Naive B cell (primary cell): ENCODE data around the gene GORASP1. TPM values are rescaled to one million over a fixed set of nuclear protein-coding genes. Genes with fewer than 3 reads are reported as not detected.
"Not testable (repeated sequence)": the region's sequence is repeated elsewhere in the genome, so short reads cannot be mapped to it uniquely, and the experiment has no call there.

Source experiments
- ATAC-seq, 2 donors: fragments of 150-1000 bp; cut with Tn5 transposase; 2 replicates each; pipeline ENCODE4 v1.10.0; 2021; ENCODE audit warnings: low read depth in 2 of 2, mild to moderate bottlenecking in 2 of 2, moderate library complexity in 2 of 2
- DNase-seq: peaks from one replicate; pipeline ENCODE4 v3.0.0; 2022
- H3K27ac Mint-ChIP-seq, 6 donors: one replicate each; pipeline ENCODE4 v1.8.0; 2020 to 2022; ENCODE audit warnings: mild to moderate bottlenecking in 6 of 6, mixed read lengths in 6 of 6, moderate library complexity in 5 of 6, inconsistent platforms in 2 of 6
- H3K27me3 Mint-ChIP-seq, 3 donors: one replicate each; pipeline ENCODE4 v1.8.0; 2021 to 2022; ENCODE audit warnings: mixed read lengths in 3 of 3, mild to moderate bottlenecking in 1 of 3
- H3K36me3 Mint-ChIP-seq, 2 donors: one replicate each; pipeline ENCODE4 v1.8.0; 2020 to 2022; ENCODE audit warnings: mixed read lengths in 2 of 2, inconsistent platforms in 1 of 2, mild to moderate bottlenecking in 1 of 2
- H3K4me1 Mint-ChIP-seq, 3 donors: one replicate each; pipeline ENCODE4 v1.8.0; 2020 to 2022; ENCODE audit warnings: mixed read lengths in 3 of 3, inconsistent platforms in 1 of 3, mild to moderate bottlenecking in 1 of 3, moderate library complexity in 1 of 3
- H3K4me3 Mint-ChIP-seq, 8 donors: one replicate each; pipeline ENCODE4 v1.8.0; 2020 to 2022; ENCODE audit warnings: mild to moderate bottlenecking in 8 of 8, mixed read lengths in 8 of 8, moderate library complexity in 8 of 8, inconsistent platforms in 2 of 8
- H3K9me3 Mint-ChIP-seq, 7 donors: one replicate each; pipeline ENCODE4 v1.8.0; 2020 to 2022; ENCODE audit warnings: mixed read lengths in 7 of 7, mild to moderate bottlenecking in 5 of 7, inconsistent platforms in 2 of 7, moderate library complexity in 1 of 7
- polyA plus RNA-seq, 6 donors: library from polyadenylated mRNA; unstranded; fragments of 300-500 nt; fragmentation: Illumina TruSeq; gene quantifications; one replicate each; pipeline ENCODE4 v1.2.3, GENCODE V29; 2021; ENCODE audit warnings: low read depth in 6 of 6

The GORASP1 gene
- polyA plus RNA-seq, 6 donors from 2014 or later: 19.7 to 36.7 (median 27.2) TPM

GRCh38 chr3:39086144-39086543, 21.3 kb downstream of the GORASP1 start:
- peaks cover 30% of the 10 kb centered on the region in 2 donors for H3K36me3 Mint-ChIP-seq

DNA sequence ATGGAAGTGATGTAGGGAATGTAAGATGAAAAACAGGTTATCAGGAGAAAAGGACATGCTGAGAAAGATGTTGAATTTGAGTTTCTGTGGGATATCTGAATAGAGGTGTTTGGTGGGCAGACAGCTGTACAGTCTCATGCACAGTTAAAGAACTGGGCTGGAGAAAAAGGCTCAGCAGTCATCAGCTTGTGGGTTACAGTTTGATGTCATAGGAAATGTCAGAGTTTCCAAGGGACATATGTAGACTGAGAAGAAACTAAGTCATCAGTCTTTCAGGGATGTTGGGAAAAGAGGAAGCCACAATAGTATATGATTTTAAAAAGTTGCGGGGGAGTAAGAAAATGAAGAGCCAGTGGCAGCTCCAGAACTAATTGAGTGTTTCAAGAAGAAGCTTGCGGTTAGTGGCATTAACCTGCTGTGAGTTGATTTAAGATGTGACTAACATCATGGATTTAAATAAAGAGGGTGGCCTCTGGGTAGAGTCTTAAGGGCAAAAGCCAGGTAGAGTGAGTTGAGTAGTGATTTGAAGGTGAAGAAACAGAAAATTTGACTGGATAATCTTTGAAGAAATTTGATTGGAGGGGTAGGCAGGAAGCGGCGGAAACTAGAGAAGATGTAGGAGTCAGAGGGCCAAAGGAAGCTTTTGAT, 24.6 kb downstream of the GORASP1 start:
- Mint-ChIP-seq H3K36me3 (peaks cover 29 to 37% of the 10 kb centered on the region in 2 donors), H3K4me3 (no peak overlapping the region), H3K27me3 (no peaks in the 10 kb centered on the region), H3K27ac (peak overlapping the region in 5 of 6 donors; percentile 1 to 97 (median 58)), H3K9me3 (no peaks in the 10 kb centered on the region), H3K4me1 (peaks cover 16 to 26% (median 22%) of the 10 kb centered on the region in 3 donors)
- ATAC-seq: no peak
- no peak for DNase-seq

More at GRCh38 chr3:39086144-39086543, 21.3 kb downstream of the GORASP1 start:
- ATAC-seq (peak; percentile 93 to 96), DNase-seq (peak; percentile 59)
- Mint-ChIP-seq H3K27ac (peak overlapping the region; percentile 27 to 79 (median 54)), H3K4me3 (peak overlapping the region in 6 of 8 donors; percentile 26 to 80 (median 50)), H3K9me3 (no peaks in the 10 kb centered on the region), H3K4me1 (peaks cover 16 to 26% (median 22%) of the 10 kb centered on the region in 3 donors), H3K27me3 (no peaks in the 10 kb centered on the region)

DNA sequence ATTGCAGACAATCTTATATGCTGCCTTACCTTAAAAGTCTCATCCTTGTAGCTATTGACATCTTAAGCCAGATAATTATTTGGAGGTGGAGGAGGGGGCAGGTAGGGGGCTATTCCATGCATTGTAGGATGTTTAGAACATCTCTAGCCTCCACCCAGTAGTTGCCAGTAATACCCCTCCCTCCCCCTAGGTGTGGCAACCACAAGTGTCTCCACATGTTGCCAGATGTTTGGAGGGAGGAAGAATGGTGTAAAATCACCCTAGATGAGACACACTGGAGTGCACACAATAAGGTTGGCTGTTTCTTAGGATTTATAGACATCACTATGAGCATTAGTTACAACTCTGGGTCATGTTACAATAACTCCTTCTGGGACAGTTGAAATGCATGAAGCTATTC, 27.4 kb downstream of the GORASP1 start:
- Mint-ChIP-seq H3K27me3 (no peaks in the 10 kb centered on the region), H3K27ac (peak overlapping the region in 2 of 6 donors; percentile 18 to 21), H3K9me3 (no peaks in the 10 kb centered on the region), H3K4me1 (peaks cover 0 to 9% (median 3%) of the 10 kb centered on the region in 3 donors), H3K36me3 (peaks cover 42 to 50% of the 10 kb centered on the region in 2 donors), H3K4me3 (no peak overlapping the region)
- DNase-seq (no peak), ATAC-seq (no peak)

DNA sequence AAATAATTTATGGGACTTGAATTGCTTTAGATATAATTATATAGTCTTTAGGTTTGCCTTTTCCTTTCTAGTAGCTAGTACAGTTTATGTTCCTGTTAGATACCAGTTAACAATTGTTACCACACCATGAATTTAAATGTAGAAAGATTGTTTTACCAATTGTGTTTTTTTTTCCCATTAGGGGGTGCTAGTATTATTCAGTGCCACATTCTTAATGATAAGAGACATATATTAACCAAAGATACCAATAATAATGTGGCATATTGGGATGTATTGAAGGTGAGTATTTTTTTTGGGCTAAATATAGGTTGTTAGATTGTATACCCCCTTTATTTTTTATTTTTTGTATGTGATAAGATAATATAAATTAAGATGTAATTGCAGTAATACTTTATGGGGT, 27.9 kb downstream of the GORASP1 start:
- no peak for DNase-seq
- peak overlapping the region in 1 of 6 donors; percentile 26 for H3K27ac Mint-ChIP-seq
- ATAC-seq: no peak
- no peaks in the 10 kb centered on the region for H3K9me3 Mint-ChIP-seq
- H3K4me1 Mint-ChIP-seq: peaks cover 0 to 9% (median 0%) of the 10 kb centered on the region in 3 donors
- H3K36me3 Mint-ChIP-seq: peaks cover 47 to 55% of the 10 kb centered on the region in 2 donors
- H3K27me3 Mint-ChIP-seq: no peaks in the 10 kb centered on the region
- H3K4me3 Mint-ChIP-seq: no peak overlapping the region

DNA sequence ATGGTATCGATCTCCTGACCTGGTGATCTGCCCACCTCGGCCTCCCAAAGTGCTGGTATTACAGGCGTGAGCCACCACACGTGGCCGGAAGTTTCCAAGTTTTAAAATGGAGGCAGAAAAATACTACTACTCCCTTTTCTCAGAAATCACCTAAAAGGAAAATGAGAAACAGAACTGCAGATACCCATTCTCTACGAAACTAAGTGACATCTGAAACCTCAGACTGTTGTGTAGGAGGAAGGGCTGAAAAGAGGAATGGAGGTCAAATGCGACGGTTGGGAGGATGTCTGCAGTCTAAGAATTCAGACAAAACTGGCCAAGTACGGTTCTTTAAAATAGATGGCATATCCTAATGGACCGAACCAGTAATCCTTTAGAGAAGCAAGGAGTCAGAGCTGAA, 31.5 kb downstream of the GORASP1 start:
- Mint-ChIP-seq H3K27ac (peak overlapping the region in 2 of 6 donors; percentile 25 to 29), H3K4me1 (no peaks in the 10 kb centered on the region), H3K4me3 (no peak overlapping the region), H3K9me3 (no peaks in the 10 kb centered on the region), H3K36me3 (peaks cover 52 to 67% of the 10 kb centered on the region in 2 donors), H3K27me3 (no peaks in the 10 kb centered on the region)
- DNase-seq (no peak), ATAC-seq (no peak)

DNA sequence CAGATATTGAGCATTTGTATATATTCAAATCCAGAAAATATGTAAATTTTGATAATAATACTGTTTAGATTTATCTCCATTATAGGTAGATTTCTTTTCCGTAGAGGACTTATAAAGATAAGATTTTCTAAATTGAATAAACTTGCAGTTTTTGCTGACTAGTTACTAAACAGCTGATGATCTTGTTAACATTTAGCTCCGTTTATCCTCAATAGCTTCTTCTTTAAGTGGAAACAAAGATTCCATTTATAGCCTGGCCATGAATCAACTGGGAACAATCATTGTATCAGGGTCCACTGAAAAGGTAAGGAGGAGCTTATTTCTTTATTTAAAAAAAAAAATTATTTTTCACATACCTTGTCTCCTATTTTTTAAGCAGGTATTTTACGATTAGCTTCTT, 38.9 kb downstream of the GORASP1 start:
- Mint-ChIP-seq H3K27me3 (no peaks in the 10 kb centered on the region), H3K4me1 (peaks cover 11 to 15% (median 11%) of the 10 kb centered on the region in 3 donors), H3K36me3 (peaks cover 37 to 41% of the 10 kb centered on the region in 2 donors), H3K9me3 (no peaks in the 10 kb centered on the region), H3K4me3 (no peak overlapping the region), H3K27ac (no peak overlapping the region)
- ATAC-seq (no peak), DNase-seq (no peak)

- no peaks in the 10 kb centered on the region for H3K27me3 Mint-ChIP-seq
- no peak overlapping the region for H3K4me3 Mint-ChIP-seq
- no peak for ATAC-seq
- peak overlapping the region in 1 of 6 donors; percentile 12 for H3K27ac Mint-ChIP-seq
- DNase-seq: no peak
- H3K4me1 Mint-ChIP-seq: peaks cover 13 to 17% (median 13%) of the 10 kb centered on the region in 3 donors
- peaks cover 25 to 30% of the 10 kb centered on the region in 2 donors for H3K36me3 Mint-ChIP-seq
- H3K9me3 Mint-ChIP-seq: no peaks in the 10 kb centered on the region
Observed at GRCh38 chr3:39067286-39067685, 40.1 kb downstream of the GORASP1 start.

DNA sequence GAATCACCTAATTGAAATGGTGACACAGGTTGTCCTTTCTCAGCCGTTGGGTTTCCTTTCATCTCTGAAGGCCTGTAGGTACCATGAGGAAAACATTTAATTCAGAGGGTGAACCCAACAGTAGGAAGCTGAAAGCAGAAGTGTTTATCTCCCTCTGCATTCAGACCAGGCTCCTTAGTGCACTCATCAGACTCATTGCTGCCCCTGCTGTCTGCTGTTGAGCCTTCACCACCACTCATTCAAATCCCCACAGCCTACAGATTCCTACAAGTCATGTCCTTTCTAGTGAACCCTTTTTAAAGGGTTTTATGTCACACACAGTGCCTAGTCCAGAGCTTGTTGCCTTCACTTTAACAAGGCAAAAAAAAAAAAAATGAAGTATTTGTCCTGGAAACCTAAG, 42.2 kb downstream of the GORASP1 start:
- Mint-ChIP-seq H3K4me3 (no peak overlapping the region), H3K9me3 (peaks cover 0 to 2% (median 0%) of the 10 kb centered on the region in 7 donors), H3K27ac (peak overlapping the region in 3 of 6 donors; percentile 49 to 62 (median 53)), H3K27me3 (no peaks in the 10 kb centered on the region), H3K36me3 (peaks cover 9 to 16% of the 10 kb centered on the region in 2 donors), H3K4me1 (peaks cover 22 to 27% (median 22%) of the 10 kb centered on the region in 3 donors)
- ATAC-seq (peak; percentile 100), DNase-seq (peak; percentile 51)

DNA sequence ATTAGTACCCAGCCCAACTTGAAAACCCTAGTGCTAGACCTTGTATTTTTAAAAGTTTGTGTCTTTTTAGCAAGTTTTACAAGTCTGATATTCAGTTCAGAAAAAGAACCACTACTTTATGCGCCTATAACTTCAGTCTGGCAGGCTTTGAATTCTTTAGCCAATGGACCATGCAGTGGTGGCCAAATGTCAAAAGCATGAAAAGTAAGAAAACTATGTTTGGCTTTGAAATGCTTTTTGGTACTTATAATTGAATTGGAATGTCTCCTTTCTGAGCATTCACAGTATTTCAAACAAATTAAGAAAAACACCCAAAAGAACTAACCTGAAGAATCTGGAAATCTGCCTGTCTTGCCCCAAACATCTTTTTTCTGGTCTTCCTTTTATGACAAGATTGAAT, 42.8 kb downstream of the GORASP1 start:
- DNase-seq (no peak), ATAC-seq (no peak)
- Mint-ChIP-seq H3K27ac (peak overlapping the region in 5 of 6 donors; percentile 49 to 84 (median 62)), H3K4me3 (no peak overlapping the region), H3K4me1 (peaks cover 22 to 27% (median 22%) of the 10 kb centered on the region in 3 donors), H3K36me3 (peaks cover 7 to 14% of the 10 kb centered on the region in 2 donors), H3K9me3 (peaks cover 0 to 2% (median 0%) of the 10 kb centered on the region in 7 donors), H3K27me3 (no peaks in the 10 kb centered on the region)

DNA sequence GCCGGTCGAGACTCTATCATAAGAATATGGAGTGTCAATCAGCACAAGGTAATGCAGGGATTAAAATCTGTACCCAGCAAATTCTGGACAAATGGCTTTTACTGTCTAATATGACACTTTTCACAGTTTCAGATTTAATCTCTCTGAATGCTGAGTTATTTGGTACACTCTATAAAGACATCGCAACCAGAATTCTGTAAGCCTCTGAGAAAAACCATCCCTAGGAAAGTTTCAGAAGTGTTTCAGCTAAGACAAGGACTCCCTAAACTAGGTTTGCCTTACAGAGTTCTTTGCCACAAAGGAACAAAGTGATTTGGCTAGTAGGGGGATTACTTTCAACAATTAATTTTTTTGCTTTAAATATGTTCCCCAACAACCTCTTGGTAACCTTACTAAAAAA, 44.3 kb downstream of the GORASP1 start:
- ATAC-seq (no peak), DNase-seq (no peak)
- H3K27ac Mint-ChIP-seq: peak overlapping the region in 1 of 6 donors; percentile 64
- no peak overlapping the region for H3K4me3 Mint-ChIP-seq
- peaks cover 31 to 36% (median 36%) of the 10 kb centered on the region in 3 donors for H3K4me1 Mint-ChIP-seq
- no peaks in the 10 kb centered on the region for H3K27me3 Mint-ChIP-seq
- H3K36me3 Mint-ChIP-seq: peaks cover 7 to 14% of the 10 kb centered on the region in 2 donors
- H3K9me3 Mint-ChIP-seq: peaks cover 0 to 2% (median 0%) of the 10 kb centered on the region in 7 donors

- Mint-ChIP-seq H3K9me3 (peaks cover 0 to 2% (median 0%) of the 10 kb centered on the region in 7 donors), H3K27ac (peak overlapping the region in 4 of 6 donors; percentile 30 to 81 (median 62)), H3K4me3 (no peak overlapping the region), H3K27me3 (no peaks in the 10 kb centered on the region), H3K4me1 (peaks cover 35 to 41% (median 39%) of the 10 kb centered on the region in 3 donors), H3K36me3 (peaks cover under 1 to 8% of the 10 kb centered on the region in 2 donors)
- DNase-seq (no peak), ATAC-seq (no peak)
Observed at GRCh38 chr3:39062180-39062579, 45.2 kb downstream of the GORASP1 start.

DNA sequence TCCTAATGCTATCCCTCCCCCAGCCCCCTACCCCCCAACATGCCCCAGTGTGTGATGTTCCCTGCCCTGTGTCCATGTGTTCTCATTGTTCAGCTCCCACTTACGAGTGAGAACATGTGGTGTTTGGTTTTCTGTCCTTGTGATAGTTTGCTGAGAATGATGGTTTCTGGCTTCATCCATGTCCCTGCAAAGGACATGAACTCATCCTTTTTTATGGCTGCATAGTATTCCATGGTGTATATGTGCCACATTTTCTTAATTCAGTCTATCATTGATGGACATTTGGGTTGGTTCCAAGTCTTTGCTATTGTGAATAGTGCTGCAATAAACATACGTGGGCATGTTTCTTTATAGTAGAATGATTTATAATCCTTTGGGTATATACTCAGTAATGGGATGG, 46.2 kb downstream of the GORASP1 start:
- ATAC-seq, H3K4me3 Mint-ChIP-seq, H3K27me3 Mint-ChIP-seq, DNase-seq, H3K9me3 Mint-ChIP-seq, H3K36me3 Mint-ChIP-seq: not testable (repeated sequence)
- Mint-ChIP-seq H3K27ac (peak overlapping the region in 1 of 6 donors; percentile 19), H3K4me1 (peaks cover 44 to 51% (median 48%) of the 10 kb centered on the region in 3 donors)

- DNase-seq (no peak), ATAC-seq (no peak)
- Mint-ChIP-seq H3K27me3 (no peaks in the 10 kb centered on the region), H3K27ac (peak overlapping the region in 2 of 6 donors; percentile 2 to 46), H3K36me3 (peaks cover 0 to 7% of the 10 kb centered on the region in 2 donors), H3K9me3 (no peaks in the 10 kb centered on the region), H3K4me1 (peaks cover 52 to 56% (median 55%) of the 10 kb centered on the region in 3 donors), H3K4me3 (peak overlapping the region in 1 of 8 donors; percentile 63)
Observed at GRCh38 chr3:39056151-39056550, 51.3 kb downstream of the GORASP1 start.

GRCh38 chr3:39053696-39054095, 53.7 kb downstream of the GORASP1 start:
- peaks cover 0 to 7% of the 10 kb centered on the region in 2 donors for H3K36me3 Mint-ChIP-seq
- ATAC-seq: no peak
- DNase-seq: no peak
- H3K27ac Mint-ChIP-seq: peak overlapping the region in 2 of 6 donors; percentile 10 to 100
- H3K4me1 Mint-ChIP-seq: peaks cover 53 to 57% (median 54%) of the 10 kb centered on the region in 3 donors
- H3K9me3 Mint-ChIP-seq: no peaks in the 10 kb centered on the region
- no peaks in the 10 kb centered on the region for H3K27me3 Mint-ChIP-seq
- H3K4me3 Mint-ChIP-seq: peak overlapping the region in 3 of 8 donors; percentile 49 to 90 (median 86)
